Activated T-helper 17 cell treated with anti-CD3 and anti-CD28 coated beads, Interleukin-2, amount 50 U/mL, for 72 hours (primary cell): ENCODE data around the gene TMIGD1. TPM values are rescaled to one million over a fixed set of nuclear protein-coding genes. Genes with fewer than 3 reads are reported as not detected.
"Not testable (repeated sequence)": the region's sequence is repeated elsewhere in the genome, so short reads cannot be mapped to it uniquely, and the experiment has no call there.

ENCODE experiments used
- ATAC-seq: fragments of 150-1000 bp; cut with Tn5 transposase; replicated peaks from 2 replicates; pipeline ENCODE4 v1.10.0; 2021; ENCODE audit warnings: mild to moderate bottlenecking, moderate library complexity
- H3K27ac Mint-ChIP-seq: one replicate; pipeline ENCODE4 v1.8.0; 2022; ENCODE audit warnings: mixed read lengths
- H3K27me3 Mint-ChIP-seq: one replicate; pipeline ENCODE4 v1.8.0; 2022; ENCODE audit warnings: mixed read lengths
- H3K36me3 Mint-ChIP-seq: one replicate; pipeline ENCODE4 v1.8.0; 2022; ENCODE audit warnings: low read depth, mild to moderate bottlenecking, mixed read lengths
- H3K4me1 Mint-ChIP-seq: one replicate; pipeline ENCODE4 v1.8.0; 2022; ENCODE audit warnings: mixed read lengths
- H3K4me3 Mint-ChIP-seq: one replicate; pipeline ENCODE4 v1.8.0; 2022; ENCODE audit warnings: mild to moderate bottlenecking, mixed read lengths
- H3K9me3 Mint-ChIP-seq: one replicate; pipeline ENCODE4 v1.8.0; 2022; ENCODE audit warnings: mixed read lengths
- total RNA-seq, 2 donors: library from RNA; stranded (reverse); gene quantifications; one replicate each; pipeline ENCODE4 v1.2.3, GENCODE V29; 2022

The TMIGD1 gene
- total RNA-seq, 2 donors from 2014 or later: not detected

- Mint-ChIP-seq H3K36me3 (no peaks in the 10 kb centered on the region), H3K27ac (no peak overlapping the region), H3K27me3 (no peaks in the 10 kb centered on the region), H3K9me3 (no peaks in the 10 kb centered on the region), H3K4me1 (peaks cover 22% of the 10 kb centered on the region), H3K4me3 (no peak overlapping the region)
- ATAC-seq: no peak
Observed at GRCh38 chr17:30368912-30369720, 35.3 kb upstream of the TMIGD1 start.

GRCh38 chr17:30366536-30366935, 32.7 kb upstream of the TMIGD1 start:
- Mint-ChIP-seq H3K4me1 (peaks cover 17% of the 10 kb centered on the region), H3K4me3 (no peak overlapping the region), H3K9me3 (no peaks in the 10 kb centered on the region), H3K36me3 (peaks cover 5% of the 10 kb centered on the region), H3K27ac (no peak overlapping the region), H3K27me3 (no peaks in the 10 kb centered on the region)
- ATAC-seq: no peak

GRCh38 chr17:30363715-30364202, 29.9 kb upstream of the TMIGD1 start:
- Mint-ChIP-seq H3K36me3 (peaks cover 5% of the 10 kb centered on the region), H3K9me3 (peaks cover 11% of the 10 kb centered on the region), H3K4me3 (peak overlapping the region; percentile 36), H3K27ac (peak overlapping the region; percentile 51), H3K27me3 (no peaks in the 10 kb centered on the region), H3K4me1 (peaks cover 17% of the 10 kb centered on the region)
- ATAC-seq: peak; percentile 95

GRCh38 chr17:30361766-30362279, 28.0 kb upstream of the TMIGD1 start:
- Mint-ChIP-seq H3K27me3 (no peaks in the 10 kb centered on the region), H3K9me3 (peaks cover 11% of the 10 kb centered on the region), H3K27ac (no peak overlapping the region)

GRCh38 chr17:30360086-30360808, 26.4 kb upstream of the TMIGD1 start:
- Mint-ChIP-seq H3K9me3 (peaks cover 11% of the 10 kb centered on the region), H3K27ac (no peak overlapping the region), H3K27me3 (no peaks in the 10 kb centered on the region), H3K36me3 (peaks cover 5% of the 10 kb centered on the region), H3K4me3 (no peak overlapping the region), H3K4me1 (peaks cover 11% of the 10 kb centered on the region)
- ATAC-seq: no peak

More at GRCh38 chr17:30361766-30362279, 28.0 kb upstream of the TMIGD1 start:
- no peak for ATAC-seq
- Mint-ChIP-seq H3K4me3 (no peak overlapping the region), H3K36me3 (peaks cover 5% of the 10 kb centered on the region), H3K4me1 (peaks cover 13% of the 10 kb centered on the region)

- no peak overlapping the region for H3K4me3 Mint-ChIP-seq
- H3K27ac Mint-ChIP-seq: no peak overlapping the region
- H3K4me1 Mint-ChIP-seq: peaks cover 12% of the 10 kb centered on the region
- no peak for ATAC-seq
- no peaks in the 10 kb centered on the region for H3K36me3 Mint-ChIP-seq
- peaks cover 11% of the 10 kb centered on the region for H3K9me3 Mint-ChIP-seq
- H3K27me3 Mint-ChIP-seq: no peaks in the 10 kb centered on the region
Observed at GRCh38 chr17:30358055-30358760, 24.4 kb upstream of the TMIGD1 start.

GRCh38 chr17:30357476-30357875, 23.6 kb upstream of the TMIGD1 start:
- no peak for ATAC-seq

GRCh38 chr17:30354701-30355100, 20.8 kb upstream of the TMIGD1 start:
- peaks cover 8% of the 10 kb centered on the region for H3K4me1 Mint-ChIP-seq
- H3K36me3 Mint-ChIP-seq: no peaks in the 10 kb centered on the region
- no peaks in the 10 kb centered on the region for H3K27me3 Mint-ChIP-seq
- ATAC-seq: peak; percentile 53
- no peak overlapping the region for H3K27ac Mint-ChIP-seq
- H3K4me3 Mint-ChIP-seq: no peak overlapping the region
- no peaks in the 10 kb centered on the region for H3K9me3 Mint-ChIP-seq

More at GRCh38 chr17:30357476-30357875, 23.6 kb upstream of the TMIGD1 start:
- peaks cover 10% of the 10 kb centered on the region for H3K4me1 Mint-ChIP-seq
- no peak overlapping the region for H3K4me3 Mint-ChIP-seq
- no peaks in the 10 kb centered on the region for H3K36me3 Mint-ChIP-seq
- no peak overlapping the region for H3K27ac Mint-ChIP-seq
- no peaks in the 10 kb centered on the region for H3K27me3 Mint-ChIP-seq
- H3K9me3 Mint-ChIP-seq: peaks cover 11% of the 10 kb centered on the region

- Mint-ChIP-seq H3K4me1 (peaks cover 8% of the 10 kb centered on the region), H3K27me3 (no peaks in the 10 kb centered on the region), H3K9me3 (no peaks in the 10 kb centered on the region), H3K36me3 (no peaks in the 10 kb centered on the region), H3K4me3 (no peak overlapping the region), H3K27ac (no peak overlapping the region)
- no peak for ATAC-seq
Observed at GRCh38 chr17:30352240-30352814, 18.5 kb upstream of the TMIGD1 start.

- H3K36me3 Mint-ChIP-seq: no peaks in the 10 kb centered on the region
- H3K9me3 Mint-ChIP-seq: no peaks in the 10 kb centered on the region
- peaks cover 8% of the 10 kb centered on the region for H3K4me1 Mint-ChIP-seq
- no peak for ATAC-seq
- H3K27me3 Mint-ChIP-seq: no peaks in the 10 kb centered on the region
- H3K4me3 Mint-ChIP-seq: no peak overlapping the region
- no peak overlapping the region for H3K27ac Mint-ChIP-seq
Observed at GRCh38 chr17:30351735-30352134, 17.9 kb upstream of the TMIGD1 start.

GRCh38 chr17:30351263-30351662, 17.4 kb upstream of the TMIGD1 start:
- H3K4me3 Mint-ChIP-seq, H3K9me3 Mint-ChIP-seq, ATAC-seq, H3K36me3 Mint-ChIP-seq, H3K27me3 Mint-ChIP-seq, H3K27ac Mint-ChIP-seq, H3K4me1 Mint-ChIP-seq: not testable (repeated sequence)

GRCh38 chr17:30349252-30349651, 15.4 kb upstream of the TMIGD1 start:
- no peaks in the 10 kb centered on the region for H3K36me3 Mint-ChIP-seq
- no peaks in the 10 kb centered on the region for H3K27me3 Mint-ChIP-seq
- no peaks in the 10 kb centered on the region for H3K9me3 Mint-ChIP-seq
- no peak for ATAC-seq
- H3K27ac Mint-ChIP-seq: no peak overlapping the region
- peaks cover 6% of the 10 kb centered on the region for H3K4me1 Mint-ChIP-seq
- H3K4me3 Mint-ChIP-seq: no peak overlapping the region

GRCh38 chr17:30347488-30347887, 13.6 kb upstream of the TMIGD1 start:
- no peak for ATAC-seq
- Mint-ChIP-seq H3K27me3 (no peaks in the 10 kb centered on the region), H3K4me3 (no peak overlapping the region), H3K9me3 (no peaks in the 10 kb centered on the region), H3K36me3 (no peaks in the 10 kb centered on the region), H3K4me1 (peaks cover 6% of the 10 kb centered on the region), H3K27ac (no peak overlapping the region)

GRCh38 chr17:30346221-30346795, 12.5 kb upstream of the TMIGD1 start:
- Mint-ChIP-seq H3K27me3 (no peaks in the 10 kb centered on the region), H3K27ac (peak overlapping the region; percentile 31), H3K4me1 (peaks cover 6% of the 10 kb centered on the region), H3K4me3 (no peak overlapping the region), H3K36me3 (no peaks in the 10 kb centered on the region), H3K9me3 (no peaks in the 10 kb centered on the region)
- no peak for ATAC-seq
